A549 (cell line): Measurements from ENCODE around the gene TMIGD2.

Experiments
- CTCF ChIP-seq: fragments of >200 bp; sonication (Bioruptor Twin); formaldehyde crosslinking; IDR thresholded peaks from 3 replicates; pipeline ENCODE4 v1.5.1; 2016
- EP300 ChIP-seq, 2 experiments: fragments of >200 bp; sonication (Bioruptor Twin); formaldehyde crosslinking; IDR thresholded peaks; 2 replicates in 1 of 2; 3 replicates in 1 of 2; pipeline ENCODE4 v1.6.1; 2016 to 2017
- HDAC2 ChIP-seq: fragments of 200-600 bp; sonication (generic); IDR thresholded peaks from 2 replicates; pipeline ENCODE4 v1.6.1; 2016
- JUN ChIP-seq, 2 experiments: fragments of >200 bp; sonication (Bioruptor Twin); formaldehyde crosslinking; IDR thresholded peaks; 2 replicates in 1 of 2; 3 replicates in 1 of 2; pipeline ENCODE4 v1.6.1; 2016 to 2017
- PBX3 ChIP-seq: IDR thresholded peaks from 2 replicates; pipeline ENCODE4 v1.6.1; 2012
- POLR2A ChIP-seq: IDR thresholded peaks from 2 replicates; pipeline ENCODE4 v1.6.1; 2012; ENCODE audit warnings: mild to moderate bottlenecking, low read length
- RAD21 ChIP-seq, 2 experiments: fragments of >200 bp in 1 of 2; sonication (Bioruptor Twin) in 1 of 2; formaldehyde crosslinking in 1 of 2; IDR thresholded peaks in 1 of 2; conservative IDR thresholded peaks in 1 of 2; 2 replicates in 1 of 2; 3 replicates in 1 of 2; pipeline ENCODE4 v1.6.1; 2012 to 2018; ENCODE audit warnings: inconsistent platforms in 1 of 2
- RARB ChIP-seq: fragments of 250-450 bp; sonication (Bioruptor Pico); IDR thresholded peaks from 2 replicates; pipeline ENCODE4 v1.8.0; 2021; ENCODE audit warnings: mild to moderate bottlenecking, moderate library complexity
- RCOR1 ChIP-seq: fragments of 150-350 bp; IDR thresholded peaks from 2 replicates; pipeline ENCODE4 v1.6.1; 2014; ENCODE audit warnings: antibody characterized with exemption, low read length, low read depth
- TP53 ChIP-seq: fragments of 250-450 bp; sonication (Bioruptor Pico); IDR thresholded peaks from 2 replicates; pipeline ENCODE4 v1.5.0; 2021; ENCODE audit warnings: mild to moderate bottlenecking, moderate library complexity
- ZFP36 ChIP-seq: fragments of 450-650 bp; IDR thresholded peaks from 2 replicates; pipeline ENCODE4 v1.6.1; 2014; ENCODE audit warnings: borderline replicate concordance; ENCODE audit not compliant: partially characterized antibody
- ZNF302 ChIP-seq: fragments of 250-450 bp; sonication (Bioruptor Pico); IDR thresholded peaks from 2 replicates; pipeline ENCODE4 v1.9.0; 2021; ENCODE audit warnings: inconsistent platforms, mild to moderate bottlenecking, moderate library complexity

- TF ChIP-seq TP53 (no peak), CTCF (no peak), EP300 (IDR thresholded peaks at IDR 0.05) (no peak), JUN (IDR thresholded peaks at IDR 0.05) (no peak), ZFP36 (no peak), POLR2A (no peak), PBX3 (no peak), ZNF302 (CRISPR knock-in tag) (no peak), RCOR1 (no peak), RAD21 (conservative IDR thresholded peaks at IDR 0.05 in 1 of 2, IDR thresholded peaks at IDR 0.05 in 1 of 2) (no peak), HDAC2 (no peak), RARB (CRISPR knock-in tag) (no peak)
Measured at GRCh38 chr19:4305257-4305612, 3.0 kb upstream of the TMIGD2 start.
